ENCODE measurements around the gene PANK2.

GRCh38 chr20:3915691-3916090 is 26.5 kb downstream of the PANK2 start:
- no peak for TF ChIP-seq TARDBP (IDR thresholded peaks at IDR 0.05)
- no peak for TF ChIP-seq BHLHE40 (IDR thresholded peaks at IDR 0.05; ENCODE audit: borderline replicate concordance)
- no peak for TF ChIP-seq FOXK2 (IDR thresholded peaks at IDR 0.05)
- no peak for TF ChIP-seq SP1 (IDR thresholded peaks at IDR 0.05)
- TF ChIP-seq SUZ12 (IDR thresholded peaks at IDR 0.05): no peak
- TF ChIP-seq FOXM1 (IDR thresholded peaks at IDR 0.05; ENCODE audit: borderline replicate concordance): no peak
- TF ChIP-seq LEF1 (IDR thresholded peaks at IDR 0.05; ENCODE audit: borderline replicate concordance): no peak
- TF ChIP-seq ZNF384 (IDR thresholded peaks at IDR 0.05): no peak
- TF ChIP-seq, protein P1, sequence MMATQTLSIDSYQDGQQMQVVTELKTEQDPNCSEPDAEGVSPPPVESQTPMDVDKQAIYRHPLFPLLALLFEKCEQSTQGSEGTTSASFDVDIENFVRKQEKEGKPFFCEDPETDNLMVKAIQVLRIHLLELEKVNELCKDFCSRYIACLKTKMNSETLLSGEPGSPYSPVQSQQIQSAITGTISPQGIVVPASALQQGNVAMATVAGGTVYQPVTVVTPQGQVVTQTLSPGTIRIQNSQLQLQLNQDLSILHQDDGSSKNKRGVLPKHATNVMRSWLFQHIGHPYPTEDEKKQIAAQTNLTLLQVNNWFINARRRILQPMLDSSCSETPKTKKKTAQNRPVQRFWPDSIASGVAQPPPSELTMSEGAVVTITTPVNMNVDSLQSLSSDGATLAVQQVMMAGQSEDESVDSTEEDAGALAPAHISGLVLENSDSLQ (IDR thresholded peaks at IDR 0.05): no peak
- TF ChIP-seq ARNT (IDR thresholded peaks at IDR 0.05): no peak
- no peak for TF ChIP-seq FOXA1 (IDR thresholded peaks at IDR 0.05)
- TF ChIP-seq CTBP1 (IDR thresholded peaks at IDR 0.05; ENCODE audit: borderline replicate concordance): no peak

Measured in HEK293T (cell line).